Tongue (tissue), 2 donors: Measurements from ENCODE around the gene CPA4. TPM values are rescaled to one million over a fixed set of nuclear protein-coding genes. Genes with fewer than 3 reads are reported as not detected.

ENCODE experiments used
- DNase-seq: peaks from one replicate; pipeline ENCODE4 v3.0.0-alpha.2; 2015
- total RNA-seq: library from RNA; depleted of rRNA; stranded (reverse); fragments of >200 nt; gene quantifications from one replicate; pipeline ENCODE4 v1.2.3, GENCODE V29; 2014

CPA4 gene
- total RNA-seq, 1 donor from 2014 or later, result 2.4 TPM

- DNase-seq, result peak; percentile 99
These were observed 72.8 kb downstream of the CPA4 start for GRCh38 chr7:130365511-130366441.

GRCh38 chr7:130366564-130366963 is 73.6 kb downstream of the CPA4 start:
- DNase-seq, result peak; percentile 43

- peak; percentile 46 for DNase-seq
These were observed 74.3 kb downstream of the CPA4 start for GRCh38 chr7:130367088-130367755.

GRCh38 chr7:130367836-130368746 is 75.1 kb downstream of the CPA4 start:
- DNase-seq, result no peak

GRCh38 chr7:130369110-130369711 is 76.2 kb downstream of the CPA4 start:
- DNase-seq, result peak; percentile 54

GRCh38 chr7:130369831-130370550 is 77.0 kb downstream of the CPA4 start:
- peak; percentile 57 for DNase-seq

GRCh38 chr7:130371046-130371445 is 78.1 kb downstream of the CPA4 start:
- peak; percentile 45 for DNase-seq

- no peak for DNase-seq
These were observed 79.6 kb downstream of the CPA4 start for GRCh38 chr7:130372402-130373165.

Other genes starting within 250 kb of the CPA4 start
- gene ZC3HC1, start 241.8 kb upstream of the CPA4 start, total RNA-seq, result 21.1 TPM
- gene KLHDC10, start 222.6 kb upstream of the CPA4 start, total RNA-seq, result 77.9 TPM
- gene TMEM209, start 87.8 kb upstream of the CPA4 start, total RNA-seq, result 10.3 TPM
- gene SSMEM1, start 85.3 kb upstream of the CPA4 start, total RNA-seq, result not detected
- not detected for gene CPA2, start 26.3 kb upstream of the CPA4 start, total RNA-seq
- 0.31 TPM for gene CPA5, start 51.7 kb downstream of the CPA4 start, total RNA-seq
- 2.9 TPM for gene CPA1, start 87.3 kb downstream of the CPA4 start, total RNA-seq
- 28.3 TPM for gene CEP41, start 147.9 kb downstream of the CPA4 start, total RNA-seq
- gene MEST, start 198.9 kb downstream of the CPA4 start, total RNA-seq, result 951 TPM